EH (cell line): ENCODE results near the gene HLA-DQB2.

ENCODE experiments used
- DNase-seq: peaks from one replicate; pipeline ENCODE4 v3.0.0-alpha.2; 2015; ENCODE audit warnings: low read depth

HLA-DQB2 gene

GRCh38 chr6:32744776-32745175 lies 18.6 kb downstream of the HLA-DQB2 start:
- DNase-seq = no peak

GRCh38 chr6:32742374-32742773 lies 21.0 kb downstream of the HLA-DQB2 start:
- no peak for DNase-seq

- no peak for DNase-seq
Measured at GRCh38 chr6:32741031-32741960, 22.0 kb downstream of the HLA-DQB2 start, which contains the start of gene HLA-DQA2. TSS of gene HLA-DQA2 (plus strand) at chr6:32741391. CDS start at chr6:32741444, 53 bp downstream.

- DNase-seq = no peak
Measured at GRCh38 chr6:32738126-32738525, 25.2 kb downstream of the HLA-DQB2 start.

DNA sequence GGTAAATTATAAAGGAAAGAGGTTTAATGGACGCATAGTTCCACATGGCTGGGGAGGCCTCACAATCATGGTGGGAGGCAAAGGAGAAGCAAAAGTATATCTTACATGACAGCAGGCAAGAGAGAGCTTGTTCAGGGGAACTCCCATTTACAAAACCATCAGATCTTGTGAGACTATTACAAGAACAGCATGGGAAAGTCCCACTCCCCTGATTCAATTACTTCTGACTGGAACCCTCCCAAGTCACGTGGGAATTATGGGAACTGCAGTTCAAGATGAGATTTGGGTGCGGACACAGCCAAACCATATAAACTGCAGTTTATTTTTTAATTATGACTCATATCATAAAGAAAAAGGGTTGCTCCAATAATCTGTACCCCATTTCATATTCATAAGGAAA lies 44.5 kb downstream of the HLA-DQB2 start:
- DNase-seq = no peak

GRCh38 chr6:32716396-32716795 lies 46.9 kb downstream of the HLA-DQB2 start:
- DNase-seq = no peak

DNA sequence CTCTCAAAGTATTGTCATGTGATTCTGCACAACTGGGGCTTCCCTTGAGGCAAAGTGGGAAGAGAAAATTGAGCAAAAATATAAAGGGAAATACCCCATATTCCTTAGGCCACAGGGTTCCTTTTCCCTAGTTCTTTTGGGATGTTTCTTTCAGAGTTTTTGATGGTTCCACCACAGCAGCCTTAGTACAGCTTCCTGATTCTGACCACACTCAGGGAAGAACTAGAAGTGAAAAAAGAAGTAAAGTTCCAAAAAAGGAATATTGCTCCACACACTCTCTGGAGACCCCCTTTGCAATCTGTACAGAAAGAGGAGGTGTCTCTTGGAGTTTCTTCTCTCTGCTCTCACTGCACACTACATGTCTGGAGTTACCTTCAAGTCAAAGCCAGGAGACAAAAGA lies 50.1 kb downstream of the HLA-DQB2 start:
- no peak for DNase-seq

GRCh38 chr6:32709625-32710024 lies 53.7 kb downstream of the HLA-DQB2 start:
- DNase-seq = no peak
